ENCODE results near the gene SMIM22.
A peak's percentile ranks its signal among the peaks of the same experiment; 100 is the strongest.
"Not testable (repeated sequence)": the region's sequence is repeated elsewhere in the genome, so short reads cannot be mapped to it uniquely, and the experiment has no call there.

The SMIM22 gene

GRCh38 chr16:4768549-4769305 is 26.4 kb upstream of the SMIM22 start:
- peak; percentile 89 for DNase-seq (ENCODE audit: low read depth, low spot score)

DNA sequence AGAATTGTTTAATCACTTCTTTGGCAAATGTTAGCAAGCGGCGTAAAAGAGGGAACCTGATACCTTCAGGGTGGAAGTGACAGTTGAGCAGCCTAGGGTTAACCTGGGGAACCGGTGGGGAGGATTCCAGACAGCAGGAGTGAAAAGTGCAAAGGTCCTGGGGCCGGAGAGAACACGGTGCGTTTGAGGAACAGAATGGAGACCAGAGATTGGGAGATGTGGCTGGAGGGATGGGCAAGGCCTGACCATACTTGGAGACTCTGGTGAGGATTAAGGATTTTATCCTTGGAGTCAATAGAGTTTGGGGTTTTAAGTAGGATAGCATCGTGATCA is 25.9 kb upstream of the SMIM22 start:
- DNase-seq (ENCODE audit: low read depth, low spot score): no peak

- no peak for DNase-seq (ENCODE audit: low read depth, low spot score)
Observed at GRCh38 chr16:4771646-4772045, 23.5 kb upstream of the SMIM22 start.

GRCh38 chr16:4772351-4772750 is 22.8 kb upstream of the SMIM22 start:
- no peak for DNase-seq (ENCODE audit: low read depth, low spot score)

- no peak for DNase-seq (ENCODE audit: low read depth, low spot score)
Observed at GRCh38 chr16:4775005-4775404, 20.2 kb upstream of the SMIM22 start.

DNA sequence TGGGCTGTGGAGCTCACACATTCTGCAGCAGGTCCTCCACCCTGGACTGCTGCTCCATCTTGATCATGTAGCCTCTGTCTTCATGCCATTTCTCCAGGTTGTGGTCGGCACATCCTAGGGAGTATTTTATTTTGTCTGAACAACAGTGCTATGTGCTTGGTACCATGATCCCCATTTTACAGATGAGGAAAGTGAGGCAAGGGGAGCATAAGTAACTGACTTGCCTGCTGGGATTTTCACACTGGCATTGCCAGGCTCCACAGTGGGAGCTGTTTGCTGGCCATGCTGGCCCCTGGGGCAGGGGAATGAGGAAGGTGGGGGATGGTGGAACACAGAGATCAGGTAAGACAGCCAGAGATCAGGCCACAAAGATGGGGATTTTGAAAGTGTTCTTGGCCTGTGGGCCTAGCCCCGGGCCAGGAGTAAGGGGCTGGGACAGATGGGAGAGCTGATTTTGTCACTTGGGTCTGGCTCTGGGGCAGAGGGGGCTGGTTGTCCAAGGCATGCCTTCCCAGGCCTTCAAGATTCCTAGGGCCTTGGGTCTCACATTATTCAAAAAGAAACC is 18.9 kb upstream of the SMIM22 start:
- DNase-seq (ENCODE audit: low read depth, low spot score): no peak

DNA sequence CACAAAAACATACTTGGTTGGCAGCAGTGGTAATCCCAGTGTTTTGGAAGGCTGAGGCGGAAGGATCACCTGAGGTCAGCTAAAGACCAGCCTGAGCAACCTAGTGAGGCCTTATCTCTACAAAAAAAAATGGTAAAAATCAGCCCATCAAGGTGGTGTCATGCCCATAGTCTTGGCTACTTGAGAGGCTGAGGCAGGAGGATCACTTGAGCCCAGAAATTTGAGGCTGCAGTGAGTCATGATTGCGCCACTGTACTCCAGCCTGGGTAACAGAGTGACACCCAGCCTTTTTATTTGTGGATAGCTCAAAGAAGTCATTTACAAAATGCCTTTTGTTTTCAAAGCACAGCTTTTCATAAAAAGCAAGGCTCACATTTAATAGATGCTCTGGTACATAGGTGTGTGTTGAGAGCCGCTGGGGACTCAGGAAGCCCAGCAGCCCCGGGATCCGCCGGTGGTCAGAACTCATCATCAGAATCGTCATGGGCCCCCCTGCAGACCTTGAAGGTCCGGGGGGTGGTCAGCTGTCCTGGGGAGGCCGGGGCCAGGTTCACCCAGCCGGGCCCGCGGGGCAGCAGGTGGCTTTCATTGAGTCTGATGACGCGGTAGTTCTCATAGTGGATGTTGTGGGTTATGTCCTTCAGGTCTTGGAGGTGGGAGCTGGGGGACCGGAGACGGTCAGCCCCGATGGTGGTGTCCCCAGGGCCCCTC is 17.7 kb upstream of the SMIM22 start:
- no peak for DNase-seq (ENCODE audit: low read depth, low spot score)

DNA sequence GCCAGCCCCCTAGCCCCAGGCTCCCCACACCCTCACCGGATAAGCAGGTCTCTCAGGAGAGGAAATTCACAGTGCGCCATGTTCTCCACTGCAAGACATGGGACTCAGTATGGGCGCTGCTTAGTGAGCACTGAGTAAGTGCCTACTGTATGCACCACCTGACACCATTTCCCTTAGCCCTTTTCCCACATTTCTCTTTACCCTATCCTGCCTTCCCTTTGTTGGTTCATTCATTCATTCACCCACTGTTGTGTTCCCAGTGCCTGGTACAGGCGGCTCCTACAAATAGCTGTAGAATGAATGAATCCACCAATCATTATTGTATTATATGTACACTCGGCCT is 17.1 kb upstream of the SMIM22 start:
- DNase-seq (ENCODE audit: low read depth, low spot score): no peak

GRCh38 chr16:4780235-4780634 is 14.9 kb upstream of the SMIM22 start:
- no peak for DNase-seq (ENCODE audit: low read depth, low spot score)

DNA sequence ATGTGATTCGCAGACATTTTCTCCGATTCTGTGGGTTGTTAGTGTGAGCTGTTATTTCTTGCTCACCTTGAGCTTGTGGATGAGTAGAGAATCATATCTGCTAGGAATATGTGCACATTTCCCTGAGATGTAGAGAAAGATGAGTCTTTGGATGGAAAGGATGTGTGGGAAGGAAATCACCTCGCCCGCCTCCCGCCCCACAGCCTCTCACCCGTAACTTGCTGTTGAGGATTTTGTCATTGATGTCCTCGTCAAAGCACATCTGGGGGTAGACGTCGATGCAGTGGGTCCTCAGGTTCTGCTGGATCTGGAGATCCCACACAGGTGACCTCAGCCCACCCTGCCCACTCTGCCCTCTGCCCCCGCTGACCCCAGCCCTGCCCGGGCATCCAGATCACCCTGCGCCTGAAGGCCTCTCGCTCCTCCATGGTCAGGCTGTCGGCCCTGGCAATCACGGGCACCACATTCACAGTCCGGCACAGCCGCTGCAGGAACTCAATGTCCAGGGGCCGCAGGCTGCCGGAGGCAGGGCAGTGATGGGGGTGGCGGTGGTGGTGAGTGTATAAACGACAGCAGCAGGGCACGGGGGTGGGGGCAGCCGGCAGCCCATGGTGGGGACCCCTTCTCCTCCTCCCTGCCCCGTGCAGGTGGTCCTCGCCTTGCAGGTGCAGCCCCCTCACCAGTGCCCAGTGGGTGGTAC is 11.8 kb upstream of the SMIM22 start:
- DNase-seq (ENCODE audit: low read depth, low spot score): no peak

GRCh38 chr16:4783951-4784336 is 11.2 kb upstream of the SMIM22 start:
- DNase-seq (ENCODE audit: low read depth, low spot score): no peak

DNA sequence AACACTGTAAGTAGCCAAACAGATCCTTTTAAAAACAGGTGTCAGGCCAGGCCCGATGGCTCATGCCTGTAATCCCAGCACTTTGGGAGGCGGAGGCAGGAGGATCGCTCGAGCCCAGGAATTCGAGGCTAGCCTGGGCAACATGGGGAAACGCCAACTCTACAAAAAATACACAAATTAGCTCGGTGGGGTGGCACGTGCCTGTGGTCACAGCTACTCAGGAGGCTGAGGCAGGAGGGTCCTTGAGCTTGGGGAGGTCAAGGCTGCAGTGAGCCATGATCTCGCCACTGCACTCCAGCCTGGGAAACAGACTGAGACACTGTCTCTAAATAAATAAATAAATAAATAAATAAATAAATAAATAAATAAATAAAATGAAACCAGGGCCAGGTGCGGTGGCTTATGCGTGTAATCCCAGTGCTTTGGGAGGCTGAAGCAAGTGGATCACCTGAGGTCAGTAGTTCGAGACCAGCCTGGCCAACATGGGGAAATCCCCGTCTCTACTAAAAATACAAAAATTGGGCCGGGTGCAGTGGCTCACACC is 10.7 kb upstream of the SMIM22 start:
- not testable (repeated sequence) for DNase-seq (ENCODE audit: low read depth, low spot score)

DNA sequence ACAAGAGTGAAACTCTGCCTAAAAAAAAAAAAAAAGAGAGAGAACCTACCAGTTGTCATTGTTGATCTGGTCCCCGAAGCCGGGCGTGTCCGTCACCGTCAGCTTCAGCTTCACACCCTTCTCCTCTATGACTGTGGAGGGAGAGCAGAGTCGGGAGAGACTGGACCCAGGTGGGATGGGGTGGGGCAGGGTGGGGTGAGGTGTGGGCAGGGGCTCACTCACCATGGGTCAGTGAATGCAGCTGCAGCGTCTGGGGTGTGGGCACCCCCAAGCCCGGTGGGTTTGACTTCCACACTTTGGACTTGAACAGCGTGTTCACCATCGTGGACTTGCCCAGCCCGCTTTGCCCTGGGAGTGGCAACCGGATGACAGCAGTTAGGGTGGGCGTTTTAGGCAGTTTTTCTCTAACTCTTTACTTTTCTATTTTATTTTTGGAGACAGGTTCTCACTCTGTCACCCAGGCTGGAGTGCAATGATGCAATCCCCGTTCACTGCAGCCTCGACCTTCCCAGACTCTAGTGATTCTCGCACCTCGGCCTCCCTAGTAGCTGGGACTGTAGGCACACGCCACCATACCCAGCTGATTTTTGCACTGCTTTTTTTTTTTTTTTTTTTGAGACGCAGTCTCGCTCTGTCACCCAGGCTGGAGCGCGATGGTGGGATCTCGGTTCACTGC is 9.3 kb upstream of the SMIM22 start:
- DNase-seq (ENCODE audit: low read depth, low spot score): no peak

DNA sequence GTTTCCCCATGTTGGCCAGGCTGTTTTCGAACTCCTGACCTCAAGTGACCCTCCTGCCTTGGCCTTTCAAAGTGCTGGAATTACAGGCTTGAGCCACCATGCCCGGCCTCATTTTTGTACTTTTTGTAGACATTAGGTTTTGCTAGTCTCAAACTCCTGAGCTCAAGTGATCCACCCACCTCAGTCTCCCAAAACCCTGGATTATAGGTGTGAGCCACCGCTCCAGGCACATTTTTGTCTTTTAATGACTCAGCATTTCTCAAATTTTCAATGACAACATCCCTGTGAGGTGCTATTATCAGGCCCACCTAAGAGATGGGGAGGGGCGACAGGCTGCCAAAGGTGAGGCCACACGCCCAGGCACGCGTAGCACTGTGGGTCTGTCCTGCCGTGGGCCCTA is 8.1 kb upstream of the SMIM22 start:
- no peak for DNase-seq (ENCODE audit: low read depth, low spot score)

DNA sequence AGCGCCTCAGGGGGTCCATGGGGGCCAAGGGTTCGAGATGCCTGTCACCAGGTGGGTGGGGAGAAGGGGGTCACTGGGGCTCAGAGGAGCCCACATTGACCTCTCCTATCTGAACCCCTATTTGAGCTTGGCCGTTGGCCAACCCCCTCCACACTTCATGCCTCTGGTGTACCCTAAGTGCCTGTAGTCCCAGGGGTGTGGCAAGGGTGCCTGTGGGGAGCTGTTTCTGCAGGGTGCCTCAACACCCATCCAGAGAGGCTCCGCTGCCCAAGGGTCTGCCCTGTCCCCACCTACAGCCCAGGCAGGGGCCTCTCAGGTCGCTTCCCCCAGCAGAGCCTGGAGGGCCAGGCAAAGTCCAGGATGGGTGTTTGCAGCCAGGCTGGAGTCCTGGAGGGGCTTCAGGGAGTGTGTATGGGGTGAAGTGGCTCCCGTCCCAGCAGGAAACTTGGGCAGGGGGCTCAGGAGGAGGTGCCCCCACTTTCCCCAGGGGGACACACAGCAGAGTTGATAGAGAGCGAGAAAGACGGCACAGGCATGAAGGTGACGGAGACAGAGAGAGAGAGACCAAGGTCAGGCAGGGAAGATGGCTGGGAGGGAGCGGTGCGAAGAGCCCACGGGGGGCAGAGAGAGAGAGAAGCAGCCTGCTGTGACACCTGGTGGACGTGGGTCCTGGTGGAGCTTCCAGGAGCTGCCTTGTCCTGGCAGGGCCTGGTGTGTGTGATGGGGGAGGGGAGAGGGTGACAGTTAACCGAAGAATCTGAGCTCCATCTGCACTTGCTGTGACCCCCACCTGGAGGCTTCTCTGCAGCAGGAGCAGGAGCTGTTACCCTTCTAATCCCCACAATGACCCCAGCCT is 7.3 kb upstream of the SMIM22 start, which contains the start of gene SEPTIN12:
TSS of gene SEPTIN12 (minus strand) at position 719 of the 856 bp plus-strand sequence. CDS start at position 19, 700 bp downstream.
- DNase-seq (ENCODE audit: low read depth, low spot score): no peak

DNA sequence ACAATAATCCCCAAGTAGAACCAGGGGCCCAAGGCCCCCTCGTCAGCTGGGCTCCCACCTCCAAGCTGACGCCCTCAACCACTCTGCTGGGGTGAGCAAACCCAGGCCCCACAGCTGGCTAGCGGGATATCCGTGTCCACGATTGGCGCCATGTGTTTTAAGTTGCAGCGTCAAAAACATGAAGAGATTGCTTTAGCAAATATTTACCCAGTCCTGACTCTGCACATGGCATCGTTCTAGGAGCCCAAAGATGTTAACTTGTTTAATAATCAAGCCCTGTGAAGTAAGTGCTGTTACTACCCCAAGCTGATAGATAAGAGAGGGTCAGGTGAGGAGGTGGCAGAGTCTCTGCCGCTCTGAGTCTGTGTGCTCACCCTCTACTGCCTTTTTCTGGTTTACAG is 6.7 kb upstream of the SMIM22 start:
- no peak for DNase-seq (ENCODE audit: low read depth, low spot score)

- DNase-seq (ENCODE audit: low read depth, low spot score): no peak
Observed at GRCh38 chr16:4788910-4789309, 6.3 kb upstream of the SMIM22 start.

GRCh38 chr16:4790261-4790660 is 4.9 kb upstream of the SMIM22 start:
- no peak for DNase-seq (ENCODE audit: low read depth, low spot score)

GRCh38 chr16:4790871-4791270 is 4.3 kb upstream of the SMIM22 start:
- DNase-seq (ENCODE audit: low read depth, low spot score): no peak

DNA sequence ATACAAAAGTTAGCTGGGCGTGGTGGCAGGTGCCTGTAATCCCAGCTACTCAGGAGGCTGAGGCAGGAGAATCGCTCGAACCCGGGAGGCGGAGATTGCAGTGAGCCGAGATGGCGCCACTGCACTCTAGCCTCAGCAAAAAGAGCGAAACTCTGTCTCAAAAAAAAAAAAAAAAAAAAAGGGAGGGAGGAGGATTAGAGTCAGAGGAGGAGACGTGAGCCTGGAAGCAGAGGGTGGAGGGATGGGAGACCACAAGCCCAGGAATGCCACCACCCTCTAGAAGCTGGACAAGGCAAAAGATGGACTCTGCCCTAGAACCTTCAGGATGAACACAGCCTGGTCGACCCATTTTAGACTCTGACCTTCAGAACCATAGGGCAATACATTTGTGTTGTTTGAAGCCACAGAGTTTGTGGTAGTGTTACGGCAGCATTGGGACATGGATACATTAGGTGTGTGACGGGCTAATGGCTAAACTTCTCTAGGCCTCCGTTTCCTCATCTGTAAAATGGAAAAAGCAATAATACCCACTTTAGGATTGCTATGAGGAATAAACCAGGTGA is 2.1 kb upstream of the SMIM22 start:
- DNase-seq (ENCODE audit: low read depth, low spot score): no peak
